CD4-positive, alpha-beta T cell treated with Interleukin-2 at 100 ng/mL for 4 hours (primary cell): ENCODE results near the gene RIMS1.
"Not testable (repeated sequence)": the region's sequence is repeated elsewhere in the genome, so short reads cannot be mapped to it uniquely, and the experiment has no call there.

Source experiments
- DNase-seq: peaks from one replicate; pipeline ENCODE4 v3.0.0-alpha.2; 2020; ENCODE audit warnings: low spot score

The RIMS1 gene

GRCh38 chr6:71983131-71983530 is 96.8 kb downstream of the RIMS1 start:
- no peak for DNase-seq

- DNase-seq: no peak
Measured at GRCh38 chr6:71994705-71995271, 108.4 kb downstream of the RIMS1 start.

GRCh38 chr6:71997341-71997740 is 111.0 kb downstream of the RIMS1 start:
- DNase-seq: no peak

GRCh38 chr6:72002415-72002814 is 116.1 kb downstream of the RIMS1 start:
- no peak for DNase-seq

GRCh38 chr6:72006591-72006990 is 120.2 kb downstream of the RIMS1 start:
- DNase-seq: not testable (repeated sequence)

GRCh38 chr6:72022830-72023229 is 136.5 kb downstream of the RIMS1 start:
- no peak for DNase-seq

- no peak for DNase-seq
Measured at GRCh38 chr6:72031471-72031870, 145.1 kb downstream of the RIMS1 start.

- no peak for DNase-seq
Measured at GRCh38 chr6:72032086-72032485, 145.7 kb downstream of the RIMS1 start.

GRCh38 chr6:72035486-72035885 is 149.1 kb downstream of the RIMS1 start:
- no peak for DNase-seq

- no peak for DNase-seq
Measured at GRCh38 chr6:72035966-72036365, 149.6 kb downstream of the RIMS1 start.

GRCh38 chr6:72037006-72037405 is 150.7 kb downstream of the RIMS1 start:
- no peak for DNase-seq

GRCh38 chr6:72040111-72040510 is 153.8 kb downstream of the RIMS1 start:
- DNase-seq: no peak

GRCh38 chr6:72042088-72042487 is 155.7 kb downstream of the RIMS1 start:
- DNase-seq: no peak

GRCh38 chr6:72048080-72048479 is 161.7 kb downstream of the RIMS1 start:
- DNase-seq: no peak

- no peak for DNase-seq
Measured at GRCh38 chr6:72049376-72049775, 163.0 kb downstream of the RIMS1 start.

- no peak for DNase-seq
Measured at GRCh38 chr6:72061286-72061685, 174.9 kb downstream of the RIMS1 start.

GRCh38 chr6:72064399-72064975 is 178.1 kb downstream of the RIMS1 start:
- DNase-seq: no peak

- no peak for DNase-seq
Measured at GRCh38 chr6:72078096-72078495, 191.7 kb downstream of the RIMS1 start.

- DNase-seq: no peak
Measured at GRCh38 chr6:72080260-72080941, 194.1 kb downstream of the RIMS1 start.

- no peak for DNase-seq
Measured at GRCh38 chr6:72081871-72082270, 195.5 kb downstream of the RIMS1 start.

- DNase-seq: no peak
Measured at GRCh38 chr6:72083976-72084375, 197.6 kb downstream of the RIMS1 start.

- DNase-seq: no peak
Measured at GRCh38 chr6:72084992-72085569, 198.7 kb downstream of the RIMS1 start.

- DNase-seq: no peak
Measured at GRCh38 chr6:72094506-72094905, 208.2 kb downstream of the RIMS1 start.
